Measurements from ENCODE around the gene ACADM.
"Not testable (repeated sequence)": the region's sequence is repeated elsewhere in the genome, so short reads cannot be mapped to it uniquely, and the experiment has no call there.

ACADM gene

DNA sequence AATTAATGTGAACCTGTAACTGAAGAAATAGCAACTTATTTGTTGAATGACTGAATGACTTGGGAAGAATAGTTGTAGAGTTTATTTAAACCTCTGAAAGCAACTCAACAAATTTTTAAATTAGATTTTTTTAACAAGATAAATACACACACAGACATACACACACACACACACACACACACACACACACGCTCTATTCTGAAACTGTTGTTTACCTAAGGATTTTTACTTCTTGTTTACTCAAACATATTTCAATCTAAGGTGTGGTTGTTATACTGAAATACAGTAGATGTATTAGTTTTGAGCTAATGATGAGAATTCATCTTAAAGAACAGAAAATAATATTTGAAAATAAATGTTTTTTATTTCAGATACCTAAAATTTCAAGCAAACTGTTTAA, 11.5 kb downstream of the ACADM start:
- H3K4me1 ChIP-seq (ENCODE audit: low read length): no peaks in the 10 kb centered on the region
- H3K36me3 ChIP-seq (replicated peaks; ENCODE audit: insufficient read depth, low read length): no peaks in the 10 kb centered on the region; the same call in 1 of the 2 replicates
- H3K9me3 ChIP-seq (replicated peaks; ENCODE audit: insufficient read depth, low read length): no peaks in the 10 kb centered on the region
- H3F3A ChIP-seq (ENCODE audit: insufficient read depth, low read length): no peaks in the 10 kb centered on the region
- H3K27me3 ChIP-seq (replicated peaks; ENCODE audit: insufficient read depth, low read length): no peaks in the 10 kb centered on the region
- TF ChIP-seq EZH2phosphoT487 (IDR thresholded peaks at IDR 0.05; ENCODE audit: low read length) (no peak), EZH2 (optimal IDR thresholded peaks at IDR 0.05; ENCODE audit: low read depth, low read length) (no peak), CTCF (IDR thresholded peaks at IDR 0.05; ENCODE audit: low read length) (no peak)
- no peak overlapping the region for H3K27ac ChIP-seq (ENCODE audit: low read length)
- H3K4me3 ChIP-seq (ENCODE audit: low read length): no peak overlapping the region
- no peaks in the 10 kb centered on the region for H3K9me2 ChIP-seq (replicated peaks; ENCODE audit: insufficient read depth, low read length)
- no peak overlapping the region for H3K9ac ChIP-seq (ENCODE audit: low read length)
- no peak overlapping the region for H2AFZ ChIP-seq (ENCODE audit: low read length)
- no peaks in the 10 kb centered on the region; the same call in 1 of the 2 replicates for H4K20me1 ChIP-seq (ENCODE audit: insufficient read depth, low read length)
- no peaks in the 10 kb centered on the region for H3K79me2 ChIP-seq (ENCODE audit: low read length)
- H3K4me2 ChIP-seq (ENCODE audit: low read depth, low read length): no peak overlapping the region
- no peak for DNase-seq

DNA sequence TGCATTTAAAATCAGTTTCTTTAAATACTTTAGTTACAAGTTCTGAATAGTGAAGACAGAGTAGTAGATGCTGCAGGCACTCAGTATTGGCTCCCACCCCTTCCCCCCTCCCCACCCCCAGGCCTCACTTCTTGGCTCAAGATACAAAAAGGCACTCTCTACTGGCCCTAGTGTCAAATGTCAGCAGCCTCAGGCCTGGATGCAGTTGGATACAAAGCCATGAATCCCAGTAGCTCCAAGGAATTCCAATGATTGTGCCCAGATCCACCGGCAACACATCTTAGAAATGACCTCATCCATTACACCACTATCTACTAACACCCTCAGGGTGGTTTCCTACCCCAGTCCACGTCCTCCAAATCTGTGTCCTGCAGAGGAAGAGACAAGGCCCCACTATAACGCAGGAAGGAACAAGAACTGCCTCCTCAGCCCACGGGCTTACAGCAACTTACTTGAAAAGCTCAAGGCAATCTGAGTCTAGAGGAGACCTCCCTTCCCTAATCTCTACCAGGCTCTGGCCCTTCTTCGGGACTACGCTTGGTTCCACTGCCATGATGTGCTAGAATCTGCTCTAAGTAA, 17.6 kb downstream of the ACADM start:
- no peak overlapping the region for H3K27ac ChIP-seq (ENCODE audit: low read length)
- no peak overlapping the region for H3K4me2 ChIP-seq (ENCODE audit: low read depth, low read length)
- H3K36me3 ChIP-seq (replicated peaks; ENCODE audit: insufficient read depth, low read length): no peaks in the 10 kb centered on the region; the same call in 1 of the 2 replicates
- H3K9ac ChIP-seq (ENCODE audit: low read length): no peak overlapping the region
- no peak for DNase-seq
- TF ChIP-seq CTCF (IDR thresholded peaks at IDR 0.05; ENCODE audit: low read length) (no peak), EZH2phosphoT487 (IDR thresholded peaks at IDR 0.05; ENCODE audit: low read length) (no peak), EZH2 (optimal IDR thresholded peaks at IDR 0.05; ENCODE audit: low read depth, low read length) (no peak)
- no peaks in the 10 kb centered on the region for H3K79me2 ChIP-seq (ENCODE audit: low read length)
- H3K4me3 ChIP-seq (ENCODE audit: low read length): no peak overlapping the region
- H4K20me1 ChIP-seq (ENCODE audit: insufficient read depth, low read length): no peaks in the 10 kb centered on the region
- no peaks in the 10 kb centered on the region for H3K9me2 ChIP-seq (replicated peaks; ENCODE audit: insufficient read depth, low read length)
- H3F3A ChIP-seq (ENCODE audit: insufficient read depth, low read length): no peaks in the 10 kb centered on the region
- H3K9me3 ChIP-seq (replicated peaks; ENCODE audit: insufficient read depth, low read length): no peaks in the 10 kb centered on the region
- no peak overlapping the region for H2AFZ ChIP-seq (ENCODE audit: low read length)
- no peaks in the 10 kb centered on the region for H3K4me1 ChIP-seq (ENCODE audit: low read length)
- H3K27me3 ChIP-seq (replicated peaks; ENCODE audit: insufficient read depth, low read length): no peaks in the 10 kb centered on the region

DNA sequence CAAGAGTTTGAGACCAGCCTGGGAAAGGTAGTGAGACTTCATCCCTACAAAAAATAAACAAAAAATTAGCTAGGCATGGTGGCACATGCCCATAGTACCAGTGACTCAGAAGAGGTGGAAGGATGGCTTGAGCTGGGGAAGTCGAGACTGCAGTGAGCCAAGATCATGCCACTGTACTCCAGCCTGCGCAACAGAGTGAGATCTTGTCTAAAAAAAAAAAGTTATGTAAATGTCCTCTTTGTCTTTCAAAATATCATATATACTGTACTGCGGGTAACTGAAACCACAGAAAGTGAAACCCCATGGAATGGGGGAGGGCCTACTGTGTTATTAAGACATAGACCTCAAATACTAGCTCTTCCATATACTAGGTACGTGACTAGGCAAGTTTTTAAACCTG, 20.8 kb downstream of the ACADM start:
- no peaks in the 10 kb centered on the region for H3K79me2 ChIP-seq (ENCODE audit: low read length)
- no peaks in the 10 kb centered on the region for H4K20me1 ChIP-seq (ENCODE audit: insufficient read depth, low read length)
- H3K9me2 ChIP-seq (replicated peaks; ENCODE audit: insufficient read depth, low read length): no peaks in the 10 kb centered on the region
- TF ChIP-seq EZH2phosphoT487 (IDR thresholded peaks at IDR 0.05; ENCODE audit: low read length): no peak
- no peak for TF ChIP-seq EZH2 (optimal IDR thresholded peaks at IDR 0.05; ENCODE audit: low read depth, low read length)
- H3K4me3 ChIP-seq (ENCODE audit: low read length): no peak overlapping the region
- H2AFZ ChIP-seq (ENCODE audit: low read length): no peak overlapping the region
- H3K4me1 ChIP-seq (ENCODE audit: low read length): no peaks in the 10 kb centered on the region
- H3F3A ChIP-seq (ENCODE audit: insufficient read depth, low read length): no peaks in the 10 kb centered on the region
- no peaks in the 10 kb centered on the region for H3K9me3 ChIP-seq (replicated peaks; ENCODE audit: insufficient read depth, low read length)
- no peaks in the 10 kb centered on the region; the same call in 1 of the 2 replicates for H3K36me3 ChIP-seq (replicated peaks; ENCODE audit: insufficient read depth, low read length)
- no peaks in the 10 kb centered on the region for H3K27me3 ChIP-seq (replicated peaks; ENCODE audit: insufficient read depth, low read length)
- no peak overlapping the region for H3K4me2 ChIP-seq (ENCODE audit: low read depth, low read length)
- no peak overlapping the region for H3K9ac ChIP-seq (ENCODE audit: low read length)
- H3K27ac ChIP-seq (ENCODE audit: low read length): no peak overlapping the region
- DNase-seq: no peak

DNA sequence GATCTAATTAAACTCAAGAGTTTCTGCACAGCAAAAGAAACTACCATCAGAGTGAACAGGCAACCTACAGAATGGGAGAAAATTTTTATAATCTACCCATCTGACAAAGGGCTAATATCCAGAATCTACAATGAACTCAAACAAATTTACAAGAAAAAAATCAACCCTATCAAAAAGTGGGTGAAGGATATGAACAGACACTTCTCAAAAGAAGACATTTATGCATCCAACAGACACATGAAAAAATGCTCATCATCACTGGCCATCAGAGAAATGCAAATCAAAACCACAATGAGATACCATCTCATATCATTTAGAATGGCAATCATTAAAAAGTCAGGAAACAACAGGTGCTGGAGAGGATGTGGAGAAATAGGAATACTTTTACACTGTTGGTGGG, 32.7 kb downstream of the ACADM start:
- not testable (repeated sequence) for H3K9me2 ChIP-seq (replicated peaks; ENCODE audit: insufficient read depth, low read length); H3K4me2 ChIP-seq (ENCODE audit: low read depth, low read length); H3K4me3 ChIP-seq (ENCODE audit: low read length); H3K9me3 ChIP-seq (replicated peaks; ENCODE audit: insufficient read depth, low read length); H2AFZ ChIP-seq (ENCODE audit: low read length); H3K27ac ChIP-seq (ENCODE audit: low read length); H3K4me1 ChIP-seq (ENCODE audit: low read length); H3K27me3 ChIP-seq (replicated peaks; ENCODE audit: insufficient read depth, low read length); H4K20me1 ChIP-seq (ENCODE audit: insufficient read depth, low read length); H3K36me3 ChIP-seq (replicated peaks; ENCODE audit: insufficient read depth, low read length); H3F3A ChIP-seq (ENCODE audit: insufficient read depth, low read length); DNase-seq; H3K9ac ChIP-seq (ENCODE audit: low read length); H3K79me2 ChIP-seq (ENCODE audit: low read length)

GRCh38 chr1:75758543-75758942, 34.0 kb downstream of the ACADM start:
- not testable (repeated sequence) for H3K27ac ChIP-seq (ENCODE audit: low read length); H3K9ac ChIP-seq (ENCODE audit: low read length); H3K9me2 ChIP-seq (replicated peaks; ENCODE audit: insufficient read depth, low read length); H3K4me1 ChIP-seq (ENCODE audit: low read length); H3K4me3 ChIP-seq (ENCODE audit: low read length); H3K27me3 ChIP-seq (replicated peaks; ENCODE audit: insufficient read depth, low read length); H3K79me2 ChIP-seq (ENCODE audit: low read length); H3K36me3 ChIP-seq (replicated peaks; ENCODE audit: insufficient read depth, low read length); DNase-seq; H3F3A ChIP-seq (ENCODE audit: insufficient read depth, low read length); H4K20me1 ChIP-seq (ENCODE audit: insufficient read depth, low read length); H3K4me2 ChIP-seq (ENCODE audit: low read depth, low read length); H3K9me3 ChIP-seq (replicated peaks; ENCODE audit: insufficient read depth, low read length); H2AFZ ChIP-seq (ENCODE audit: low read length)

Data from MM.1S (cell line).